Osteoblast (primary cell): ENCODE results near the gene P2RY14. TPM values are rescaled to one million over a fixed set of nuclear protein-coding genes. Genes with fewer than 3 reads are reported as not detected.

ENCODE experiments used
- DNase-seq: peaks from one replicate; pipeline ENCODE4 v3.0.0; 2011; ENCODE audit warnings: low spot score, mixed read lengths; ENCODE audit not compliant: insufficient read length; ENCODE audit errors: missing footprints
- H2AFZ ChIP-seq: 2 replicates; pipeline ENCODE4 v1.6.0; 2011; ENCODE audit warnings: mild to moderate bottlenecking, low read length
- H3K27ac ChIP-seq: 2 replicates; pipeline ENCODE4 v1.5.1; 2011; ENCODE audit warnings: mild to moderate bottlenecking, low read depth, low read length, moderate library complexity
- H3K27me3 ChIP-seq: 2 replicates; pipeline ENCODE4 v1.6.0; 2012; ENCODE audit warnings: mild to moderate bottlenecking, control low read depth, inconsistent platforms, low read length, moderate library complexity; ENCODE audit not compliant: insufficient read depth
- H3K36me3 ChIP-seq: 2 replicates; pipeline ENCODE4 v1.5.1; 2011; ENCODE audit warnings: mild to moderate bottlenecking, low read length, control low read depth, moderate library complexity; ENCODE audit not compliant: insufficient read depth
- H3K4me1 ChIP-seq: 2 replicates; pipeline ENCODE4 v1.5.1; 2011; ENCODE audit warnings: mild to moderate bottlenecking, low read length, control low read depth, moderate library complexity; ENCODE audit not compliant: insufficient read depth
- H3K4me2 ChIP-seq: 2 replicates; pipeline ENCODE4 v1.6.0; 2011; ENCODE audit warnings: mild to moderate bottlenecking, low read length; ENCODE audit not compliant: insufficient read depth
- H3K4me3 ChIP-seq: fragments of 200-600 bp; sonication (generic); 3 replicates; pipeline ENCODE4 v1.5.1; 2012; ENCODE audit warnings: mild to moderate bottlenecking, low read length, inconsistent platforms; ENCODE audit not compliant: insufficient read depth
- H3K79me2 ChIP-seq: 2 replicates; pipeline ENCODE4 v1.6.0; 2012; ENCODE audit warnings: mild to moderate bottlenecking, low read length, control low read depth, inconsistent platforms; ENCODE audit not compliant: insufficient read depth
- H3K9me3 ChIP-seq: 2 replicates; pipeline ENCODE4 v1.5.1; 2011; ENCODE audit warnings: low read depth, low read length, control low read depth
- H4K20me1 ChIP-seq: 2 replicates; pipeline ENCODE4 v1.6.0; 2012; ENCODE audit warnings: mild to moderate bottlenecking, low read length, control low read depth; ENCODE audit not compliant: insufficient read depth
- total RNA-seq: library from RNA; depleted of rRNA; stranded (reverse); fragments of >200 nt; gene quantifications from 2 replicates; pipeline ENCODE4 v1.2.3, GENCODE V29; 2012
- TF ChIP-seq, protein P1 (sequence below): IDR thresholded peaks from 2 replicates; pipeline ENCODE4 v1.5.1; 2011; ENCODE audit warnings: mild to moderate bottlenecking, low read depth, low read length, moderate library complexity; ENCODE audit errors: extremely low read depth

Gene P2RY14
- total RNA-seq, 1 donor, result not detected

DNA sequence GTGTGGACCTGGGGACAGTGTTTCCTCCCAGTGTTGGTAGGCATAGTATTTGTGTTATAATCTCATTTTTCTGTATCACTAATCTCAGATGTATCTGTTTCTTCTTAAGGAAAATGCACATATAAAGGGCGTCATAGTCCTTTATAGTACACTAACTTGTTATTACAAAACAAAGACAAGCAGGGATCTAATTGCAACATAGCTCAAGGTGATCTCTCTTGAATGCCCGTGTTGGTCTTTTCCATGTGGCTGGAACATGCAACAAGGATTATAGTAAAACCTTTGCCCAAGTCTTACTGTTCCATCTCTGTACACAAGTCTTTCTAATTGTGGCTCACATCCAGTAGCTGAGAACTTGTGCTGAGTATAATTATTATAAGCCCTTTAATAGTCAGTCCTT, 41.8 kb upstream of the P2RY14 start:
- Histone ChIP-seq H4K20me1 (no peaks in the 10 kb centered on the region), H2AFZ (peak overlapping the region; percentile 3), H3K27me3 (no peaks in the 10 kb centered on the region), H3K36me3 (no peaks in the 10 kb centered on the region), H3K27ac (peak overlapping the region; percentile 2), H3K9me3 (no peaks in the 10 kb centered on the region), H3K4me2 (peak overlapping the region; percentile 4), H3K4me1 (peaks cover 31% of the 10 kb centered on the region), H3K4me3 (no peak overlapping the region), H3K79me2 (no peaks in the 10 kb centered on the region)
- DNase-seq, result no peak
- TF ChIP-seq, protein P1, sequence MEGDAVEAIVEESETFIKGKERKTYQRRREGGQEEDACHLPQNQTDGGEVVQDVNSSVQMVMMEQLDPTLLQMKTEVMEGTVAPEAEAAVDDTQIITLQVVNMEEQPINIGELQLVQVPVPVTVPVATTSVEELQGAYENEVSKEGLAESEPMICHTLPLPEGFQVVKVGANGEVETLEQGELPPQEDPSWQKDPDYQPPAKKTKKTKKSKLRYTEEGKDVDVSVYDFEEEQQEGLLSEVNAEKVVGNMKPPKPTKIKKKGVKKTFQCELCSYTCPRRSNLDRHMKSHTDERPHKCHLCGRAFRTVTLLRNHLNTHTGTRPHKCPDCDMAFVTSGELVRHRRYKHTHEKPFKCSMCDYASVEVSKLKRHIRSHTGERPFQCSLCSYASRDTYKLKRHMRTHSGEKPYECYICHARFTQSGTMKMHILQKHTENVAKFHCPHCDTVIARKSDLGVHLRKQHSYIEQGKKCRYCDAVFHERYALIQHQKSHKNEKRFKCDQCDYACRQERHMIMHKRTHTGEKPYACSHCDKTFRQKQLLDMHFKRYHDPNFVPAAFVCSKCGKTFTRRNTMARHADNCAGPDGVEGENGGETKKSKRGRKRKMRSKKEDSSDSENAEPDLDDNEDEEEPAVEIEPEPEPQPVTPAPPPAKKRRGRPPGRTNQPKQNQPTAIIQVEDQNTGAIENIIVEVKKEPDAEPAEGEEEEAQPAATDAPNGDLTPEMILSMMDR, result no peak

DNA sequence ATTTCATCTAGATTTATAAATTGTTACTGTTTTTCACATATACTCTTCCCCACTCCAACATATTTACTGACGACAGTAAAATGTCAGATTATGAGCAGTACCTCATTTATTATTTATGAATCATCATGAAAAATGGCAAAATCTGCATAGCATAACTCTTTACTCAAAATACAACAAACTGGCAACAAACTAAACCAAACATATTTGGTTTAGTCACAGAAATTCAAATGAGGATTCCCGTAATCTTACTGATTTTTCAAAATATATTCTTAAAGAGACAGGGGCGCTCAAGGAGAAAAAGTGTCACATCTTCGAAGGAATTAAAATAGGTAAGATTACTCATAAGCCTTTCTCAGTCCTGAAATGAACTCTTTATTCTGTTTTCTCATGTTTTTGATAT, 41.3 kb upstream of the P2RY14 start:
- Histone ChIP-seq H3K27ac (peak overlapping the region; percentile 2), H4K20me1 (no peaks in the 10 kb centered on the region), H3K4me3 (no peak overlapping the region), H2AFZ (peak overlapping the region; percentile 3), H3K9me3 (no peaks in the 10 kb centered on the region), H3K4me2 (peak overlapping the region; percentile 4), H3K4me1 (peaks cover 31% of the 10 kb centered on the region), H3K79me2 (no peaks in the 10 kb centered on the region), H3K27me3 (no peaks in the 10 kb centered on the region), H3K36me3 (no peaks in the 10 kb centered on the region)
- TF ChIP-seq, protein P1, result no peak
- DNase-seq, result peak; percentile 57

DNA sequence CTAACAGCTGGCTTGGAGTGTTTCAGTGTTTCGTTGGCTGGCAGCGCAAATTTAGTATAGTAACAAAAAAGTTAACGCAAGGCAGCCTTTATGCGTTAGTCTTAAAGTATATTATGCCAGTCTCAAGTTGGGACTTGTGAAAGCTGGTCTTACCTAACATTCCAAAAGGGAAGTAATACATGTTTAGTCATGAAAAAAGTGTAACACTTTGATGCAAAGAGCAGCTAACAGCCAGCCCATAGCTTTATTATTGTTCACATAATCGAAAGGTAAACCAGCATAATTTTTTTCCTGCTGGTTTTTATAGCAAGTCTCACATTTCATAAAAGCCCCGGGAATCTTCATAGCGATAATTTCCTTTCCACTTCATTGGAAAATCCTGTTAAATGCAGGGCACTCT, 40.6 kb upstream of the P2RY14 start:
- TF ChIP-seq, protein P1, result no peak
- Histone ChIP-seq H3K4me3 (no peak overlapping the region), H4K20me1 (no peaks in the 10 kb centered on the region), H3K9me3 (no peaks in the 10 kb centered on the region), H2AFZ (no peak overlapping the region), H3K79me2 (no peaks in the 10 kb centered on the region), H3K4me2 (no peak overlapping the region), H3K27me3 (no peaks in the 10 kb centered on the region), H3K27ac (peak overlapping the region; percentile 2), H3K4me1 (peaks cover 31% of the 10 kb centered on the region), H3K36me3 (no peaks in the 10 kb centered on the region)
- DNase-seq, result no peak

DNA sequence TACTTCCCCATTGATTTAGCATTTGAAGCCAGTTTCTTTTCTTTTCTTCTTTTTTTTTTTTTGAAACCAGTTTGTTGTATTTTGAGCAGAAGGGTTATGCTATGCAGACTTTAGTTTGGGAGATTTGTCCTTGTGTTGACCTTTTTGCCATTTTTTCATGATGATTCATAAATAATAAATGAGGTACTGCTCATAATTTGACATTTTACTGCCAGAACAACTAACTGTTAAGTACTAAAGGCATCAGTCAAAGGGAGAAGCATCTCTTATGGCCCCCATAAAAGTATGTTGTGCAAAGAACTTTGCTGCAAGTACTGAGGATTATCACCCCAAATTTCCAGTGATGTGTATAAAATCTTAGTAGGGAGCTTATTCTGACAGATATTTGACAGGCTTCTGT, 40.0 kb upstream of the P2RY14 start:
- H3K27ac ChIP-seq, result no peak overlapping the region
- H3K36me3 ChIP-seq, result no peaks in the 10 kb centered on the region
- TF ChIP-seq, protein P1, result no peak
- H3K4me3 ChIP-seq, result no peak overlapping the region
- no peak overlapping the region for H3K4me2 ChIP-seq
- H3K9me3 ChIP-seq, result no peaks in the 10 kb centered on the region
- H3K79me2 ChIP-seq, result no peaks in the 10 kb centered on the region
- no peak for DNase-seq
- peaks cover 31% of the 10 kb centered on the region for H3K4me1 ChIP-seq
- H2AFZ ChIP-seq, result no peak overlapping the region
- no peaks in the 10 kb centered on the region for H4K20me1 ChIP-seq
- H3K27me3 ChIP-seq, result no peaks in the 10 kb centered on the region
